ENCODE results near the gene FEN1. TPM values are rescaled to one million over a fixed set of nuclear protein-coding genes. Genes with fewer than 3 reads are reported as not detected.

FEN1 gene
- total and polyA plus RNA-seq, 2 of the 8 experiments (the other 6 are each of a cell fraction or from before 2014, with no cell fraction given) = 52.6 to 86.1 TPM

DNA sequence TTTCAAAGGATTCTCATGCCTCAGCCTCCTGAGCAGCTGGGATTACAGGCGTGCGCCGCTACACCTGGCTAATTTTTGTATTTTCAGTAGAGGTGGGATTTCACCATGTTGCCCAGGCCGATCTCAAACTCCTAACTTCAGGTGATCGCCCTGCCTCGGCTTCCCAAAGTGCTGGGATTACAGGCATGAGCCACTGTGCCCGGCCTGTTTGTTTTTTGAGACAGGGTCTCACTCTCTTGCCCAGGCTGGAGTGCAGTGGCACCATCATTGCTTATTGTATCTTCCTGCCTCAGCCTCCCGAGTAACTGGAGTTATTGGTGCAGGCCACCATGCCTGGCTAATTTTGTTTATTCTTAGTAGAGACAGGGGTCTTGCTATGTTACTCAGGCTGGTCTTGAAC lies 43.5 kb downstream of the FEN1 start (continued):
- TF ChIP-seq, protein P1, sequence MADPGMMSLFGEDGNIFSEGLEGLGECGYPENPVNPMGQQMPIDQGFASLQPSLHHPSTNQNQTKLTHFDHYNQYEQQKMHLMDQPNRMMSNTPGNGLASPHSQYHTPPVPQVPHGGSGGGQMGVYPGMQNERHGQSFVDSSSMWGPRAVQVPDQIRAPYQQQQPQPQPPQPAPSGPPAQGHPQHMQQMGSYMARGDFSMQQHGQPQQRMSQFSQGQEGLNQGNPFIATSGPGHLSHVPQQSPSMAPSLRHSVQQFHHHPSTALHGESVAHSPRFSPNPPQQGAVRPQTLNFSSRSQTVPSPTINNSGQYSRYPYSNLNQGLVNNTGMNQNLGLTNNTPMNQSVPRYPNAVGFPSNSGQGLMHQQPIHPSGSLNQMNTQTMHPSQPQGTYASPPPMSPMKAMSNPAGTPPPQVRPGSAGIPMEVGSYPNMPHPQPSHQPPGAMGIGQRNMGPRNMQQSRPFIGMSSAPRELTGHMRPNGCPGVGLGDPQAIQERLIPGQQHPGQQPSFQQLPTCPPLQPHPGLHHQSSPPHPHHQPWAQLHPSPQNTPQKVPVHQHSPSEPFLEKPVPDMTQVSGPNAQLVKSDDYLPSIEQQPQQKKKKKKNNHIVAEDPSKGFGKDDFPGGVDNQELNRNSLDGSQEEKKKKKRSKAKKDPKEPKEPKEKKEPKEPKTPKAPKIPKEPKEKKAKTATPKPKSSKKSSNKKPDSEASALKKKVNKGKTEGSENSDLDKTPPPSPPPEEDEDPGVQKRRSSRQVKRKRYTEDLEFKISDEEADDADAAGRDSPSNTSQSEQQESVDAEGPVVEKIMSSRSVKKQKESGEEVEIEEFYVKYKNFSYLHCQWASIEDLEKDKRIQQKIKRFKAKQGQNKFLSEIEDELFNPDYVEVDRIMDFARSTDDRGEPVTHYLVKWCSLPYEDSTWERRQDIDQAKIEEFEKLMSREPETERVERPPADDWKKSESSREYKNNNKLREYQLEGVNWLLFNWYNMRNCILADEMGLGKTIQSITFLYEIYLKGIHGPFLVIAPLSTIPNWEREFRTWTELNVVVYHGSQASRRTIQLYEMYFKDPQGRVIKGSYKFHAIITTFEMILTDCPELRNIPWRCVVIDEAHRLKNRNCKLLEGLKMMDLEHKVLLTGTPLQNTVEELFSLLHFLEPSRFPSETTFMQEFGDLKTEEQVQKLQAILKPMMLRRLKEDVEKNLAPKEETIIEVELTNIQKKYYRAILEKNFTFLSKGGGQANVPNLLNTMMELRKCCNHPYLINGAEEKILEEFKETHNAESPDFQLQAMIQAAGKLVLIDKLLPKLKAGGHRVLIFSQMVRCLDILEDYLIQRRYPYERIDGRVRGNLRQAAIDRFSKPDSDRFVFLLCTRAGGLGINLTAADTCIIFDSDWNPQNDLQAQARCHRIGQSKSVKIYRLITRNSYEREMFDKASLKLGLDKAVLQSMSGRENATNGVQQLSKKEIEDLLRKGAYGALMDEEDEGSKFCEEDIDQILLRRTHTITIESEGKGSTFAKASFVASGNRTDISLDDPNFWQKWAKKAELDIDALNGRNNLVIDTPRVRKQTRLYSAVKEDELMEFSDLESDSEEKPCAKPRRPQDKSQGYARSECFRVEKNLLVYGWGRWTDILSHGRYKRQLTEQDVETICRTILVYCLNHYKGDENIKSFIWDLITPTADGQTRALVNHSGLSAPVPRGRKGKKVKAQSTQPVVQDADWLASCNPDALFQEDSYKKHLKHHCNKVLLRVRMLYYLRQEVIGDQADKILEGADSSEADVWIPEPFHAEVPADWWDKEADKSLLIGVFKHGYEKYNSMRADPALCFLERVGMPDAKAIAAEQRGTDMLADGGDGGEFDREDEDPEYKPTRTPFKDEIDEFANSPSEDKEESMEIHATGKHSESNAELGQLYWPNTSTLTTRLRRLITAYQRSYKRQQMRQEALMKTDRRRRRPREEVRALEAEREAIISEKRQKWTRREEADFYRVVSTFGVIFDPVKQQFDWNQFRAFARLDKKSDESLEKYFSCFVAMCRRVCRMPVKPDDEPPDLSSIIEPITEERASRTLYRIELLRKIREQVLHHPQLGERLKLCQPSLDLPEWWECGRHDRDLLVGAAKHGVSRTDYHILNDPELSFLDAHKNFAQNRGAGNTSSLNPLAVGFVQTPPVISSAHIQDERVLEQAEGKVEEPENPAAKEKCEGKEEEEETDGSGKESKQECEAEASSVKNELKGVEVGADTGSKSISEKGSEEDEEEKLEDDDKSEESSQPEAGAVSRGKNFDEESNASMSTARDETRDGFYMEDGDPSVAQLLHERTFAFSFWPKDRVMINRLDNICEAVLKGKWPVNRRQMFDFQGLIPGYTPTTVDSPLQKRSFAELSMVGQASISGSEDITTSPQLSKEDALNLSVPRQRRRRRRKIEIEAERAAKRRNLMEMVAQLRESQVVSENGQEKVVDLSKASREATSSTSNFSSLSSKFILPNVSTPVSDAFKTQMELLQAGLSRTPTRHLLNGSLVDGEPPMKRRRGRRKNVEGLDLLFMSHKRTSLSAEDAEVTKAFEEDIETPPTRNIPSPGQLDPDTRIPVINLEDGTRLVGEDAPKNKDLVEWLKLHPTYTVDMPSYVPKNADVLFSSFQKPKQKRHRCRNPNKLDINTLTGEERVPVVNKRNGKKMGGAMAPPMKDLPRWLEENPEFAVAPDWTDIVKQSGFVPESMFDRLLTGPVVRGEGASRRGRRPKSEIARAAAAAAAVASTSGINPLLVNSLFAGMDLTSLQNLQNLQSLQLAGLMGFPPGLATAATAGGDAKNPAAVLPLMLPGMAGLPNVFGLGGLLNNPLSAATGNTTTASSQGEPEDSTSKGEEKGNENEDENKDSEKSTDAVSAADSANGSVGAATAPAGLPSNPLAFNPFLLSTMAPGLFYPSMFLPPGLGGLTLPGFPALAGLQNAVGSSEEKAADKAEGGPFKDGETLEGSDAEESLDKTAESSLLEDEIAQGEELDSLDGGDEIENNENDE (IDR thresholded peaks at IDR 0.05; ENCODE audit: insufficient replicate concordance, low read length) = no peak
- TF ChIP-seq JUND (IDR thresholded peaks at IDR 0.05; ENCODE audit: low read length) (no peak), JUN (IDR thresholded peaks at IDR 0.05; ENCODE audit: low read depth, low read length) (no peak), RXRA (IDR thresholded peaks at IDR 0.05; ENCODE audit: insufficient read depth, low read depth, low read length) (no peak), TEAD4 (IDR thresholded peaks at IDR 0.05; ENCODE audit: low read depth, low read length) (no peak), KDM1A (IDR thresholded peaks at IDR 0.05; ENCODE audit: borderline replicate concordance, low read length) (no peak), CTBP2 (IDR thresholded peaks at IDR 0.05; ENCODE audit: borderline replicate concordance, insufficient read depth, insufficient read length, low read length) (no peak)
